ENCODE measurements around the gene UBE2D2.
"Not testable (repeated sequence)": the region's sequence is repeated elsewhere in the genome, so short reads cannot be mapped to it uniquely, and the experiment has no call there.

The UBE2D2 gene

DNA sequence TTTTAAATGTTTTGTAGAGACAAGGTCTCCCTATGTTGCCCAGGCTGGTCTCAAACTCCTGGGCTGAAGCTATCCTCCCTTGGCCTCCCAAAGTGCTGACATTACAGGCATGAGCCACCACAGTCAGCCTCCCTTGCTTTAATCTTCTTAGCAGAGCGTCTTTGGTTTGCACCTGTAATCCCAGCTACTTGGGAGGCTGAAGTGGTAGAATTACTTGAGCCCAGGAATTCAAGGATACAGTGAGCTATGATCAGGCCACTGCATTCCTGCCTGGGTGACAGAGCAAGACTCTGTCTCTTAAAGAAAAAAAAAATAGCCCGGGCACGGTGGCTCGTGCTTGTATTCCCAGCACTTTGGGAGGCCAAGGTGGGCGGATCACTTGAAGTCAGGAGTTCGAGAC, 27.8 kb downstream of the UBE2D2 start:
- H3K4me2 ChIP-seq = peak overlapping the region in 8 of 11 experiments; percentile 19 to 77 (median 54); a peak in 11 of 22 replicates
- peaks cover 32 to 81% (median 57%) of the 10 kb centered on the region in 10 experiments for H3K4me1 ChIP-seq
- H3K4me3 ChIP-seq = no peak overlapping the region
- peaks cover 92 to 100% (median 100%) of the 10 kb centered on the region in 11 experiments for H4K20me1 ChIP-seq
- H3K9me3 ChIP-seq (replicated peaks in 1 of 11) = no peaks in the 10 kb centered on the region; a peak in 1 of 22 replicates
- H3K27me3 ChIP-seq = no peaks in the 10 kb centered on the region
- peaks cover 14 to 92% (median 63%) of the 10 kb centered on the region in 11 experiments for H3K36me3 ChIP-seq
- 0 out of 22 replicates have a peak overlapping the region, but pooled peaks of 1 of the 11 experiments have one; percentile 13 for H3K9ac ChIP-seq
- no peak for TF ChIP-seq Cebpa-rat (IDR thresholded peaks at IDR 0.05)
- H3K27ac ChIP-seq = peak overlapping the region in 9 of 11 experiments; percentile 7 to 66 (median 40); a peak in 13 of 22 replicates

DNA sequence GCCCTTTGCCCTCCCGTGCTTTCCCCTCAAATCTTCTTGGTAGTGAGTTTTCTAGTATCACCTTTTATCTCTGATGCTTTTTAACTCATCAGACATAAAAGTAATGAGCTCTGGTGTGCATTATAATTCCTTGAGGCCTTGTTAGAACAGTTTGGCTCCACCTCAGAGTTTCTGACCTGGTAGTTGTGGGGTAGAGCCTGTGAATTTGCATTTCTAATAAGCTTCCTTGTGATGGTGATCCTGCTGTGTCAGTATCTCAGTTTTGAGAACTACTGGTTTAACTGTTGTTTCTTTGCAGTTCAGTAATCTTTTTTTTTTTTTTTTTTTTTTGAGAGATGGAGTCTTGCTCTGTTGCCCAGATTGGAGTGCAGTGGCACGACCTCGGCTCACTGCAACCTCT, 31.1 kb downstream of the UBE2D2 start:
- H3K4me1 ChIP-seq = peaks cover 37 to 81% (median 62%) of the 10 kb centered on the region in 10 experiments
- peak overlapping the region in 7 of 11 experiments; percentile 4 to 69 (median 44); a peak in 10 of 22 replicates for H3K4me2 ChIP-seq
- TF ChIP-seq Cebpa-rat (IDR thresholded peaks at IDR 0.05) = no peak
- no peak overlapping the region; a peak in 1 of 22 replicates for H3K9ac ChIP-seq
- H4K20me1 ChIP-seq = peaks cover 78 to 100% (median 98%) of the 10 kb centered on the region in 11 experiments
- H3K27me3 ChIP-seq = no peaks in the 10 kb centered on the region
- peaks cover 6 to 89% (median 65%) of the 10 kb centered on the region in 11 experiments; a peak in 21 of 22 replicates for H3K36me3 ChIP-seq
- H3K27ac ChIP-seq = peak overlapping the region in 3 of 11 experiments; percentile 7 to 17 (median 14); a peak in 2 of 22 replicates
- no peak overlapping the region for H3K4me3 ChIP-seq
- peaks cover 0 to 19% (median 14%) of the 10 kb centered on the region in 11 experiments; a peak in 14 of 22 replicates for H3K9me3 ChIP-seq (replicated peaks in 1 of 11)

DNA sequence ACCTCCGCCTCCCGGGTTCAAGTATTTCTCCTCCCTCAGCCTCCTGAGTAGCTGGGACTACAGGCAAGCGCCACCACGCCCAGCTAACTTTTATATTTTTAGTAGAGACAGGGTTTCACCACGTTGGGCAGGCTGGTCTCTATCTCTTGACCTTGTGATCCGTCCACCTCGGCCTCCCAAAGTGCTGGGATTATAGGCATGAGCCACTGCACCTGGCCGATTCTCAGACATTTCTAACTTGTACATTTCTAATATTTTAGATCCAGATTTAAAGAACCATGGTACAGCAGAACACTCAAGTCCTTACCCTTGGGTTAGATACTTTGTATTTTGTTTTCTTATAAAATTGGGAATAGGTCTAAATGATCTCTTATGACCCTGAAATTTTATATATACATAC, 31.9 kb downstream of the UBE2D2 start:
- H3K9ac ChIP-seq = peak overlapping the region in 1 of 11 experiments; percentile 26; a peak in 2 of 22 replicates
- H3K4me2 ChIP-seq = peak overlapping the region in 7 of 11 experiments; percentile 4 to 69 (median 44); a peak in 10 of 22 replicates

DNA sequence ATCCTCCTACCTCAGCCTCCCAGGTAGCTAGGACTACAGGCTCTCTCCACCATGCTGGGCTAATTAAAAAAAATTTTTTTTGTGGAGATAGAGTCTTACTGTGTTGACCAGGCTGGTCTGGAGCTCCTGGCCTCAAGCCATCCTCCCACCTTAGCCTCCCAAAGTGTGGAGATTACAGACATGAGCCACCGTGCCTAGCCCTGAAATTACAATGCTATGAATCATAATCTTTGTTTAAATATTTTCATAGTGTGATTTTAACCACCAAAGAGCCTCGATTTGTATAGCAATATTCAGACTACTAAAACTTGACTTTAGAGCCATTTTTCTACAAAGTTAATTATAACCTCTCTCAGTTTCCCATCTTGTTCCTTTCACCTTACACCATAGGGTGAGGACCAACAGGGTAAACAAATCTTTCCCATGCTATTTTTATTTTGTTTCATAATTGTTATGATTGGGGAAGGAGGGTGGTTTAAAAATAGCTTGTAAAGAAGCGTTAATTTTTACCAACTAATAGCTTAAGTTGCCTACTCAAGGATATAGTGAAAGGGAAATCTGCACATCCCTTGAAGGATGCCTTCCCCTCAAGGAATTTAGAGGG, 32.7 kb downstream of the UBE2D2 start:
- Histone ChIP-seq H3K27me3 (no peaks in the 10 kb centered on the region), H3K36me3 (peaks cover 6 to 89% (median 63%) of the 10 kb centered on the region in 11 experiments; a peak in 20 of 22 replicates), H3K9ac (peak overlapping the region in 1 of 11 experiments; percentile 19; a peak in 1 of 22 replicates), H3K4me1 (peaks cover 37 to 68% (median 55%) of the 10 kb centered on the region in 10 experiments), H3K4me3 (no peak overlapping the region), H4K20me1 (peaks cover 70 to 100% (median 98%) of the 10 kb centered on the region in 11 experiments), H3K4me2 (peak overlapping the region in 10 of 11 experiments; percentile 0 to 65 (median 44); a peak in 13 of 22 replicates), H3K9me3 (replicated peaks in 1 of 11) (peaks cover 0 to 29% (median 21%) of the 10 kb centered on the region in 11 experiments; a peak in 15 of 22 replicates), H3K27ac (peak overlapping the region in 5 of 11 experiments; percentile 3 to 47 (median 32); a peak in 4 of 22 replicates)
- TF ChIP-seq Cebpa-rat (IDR thresholded peaks at IDR 0.05) = no peak

More for the DNA sequence above, 31.9 kb downstream of the UBE2D2 start:
- peaks cover 6 to 89% (median 63%) of the 10 kb centered on the region in 11 experiments; a peak in 20 of 22 replicates for H3K36me3 ChIP-seq
- H3K4me3 ChIP-seq, H3K27me3 ChIP-seq: not testable (repeated sequence)
- peaks cover 0 to 27% (median 19%) of the 10 kb centered on the region in 11 experiments; a peak in 15 of 22 replicates for H3K9me3 ChIP-seq (replicated peaks in 1 of 11)
- peaks cover 37 to 73% (median 59%) of the 10 kb centered on the region in 10 experiments for H3K4me1 ChIP-seq
- H4K20me1 ChIP-seq = peaks cover 71 to 100% (median 98%) of the 10 kb centered on the region in 11 experiments
- H3K27ac ChIP-seq = peak overlapping the region in 3 of 11 experiments; percentile 2 to 17 (median 14); a peak in 3 of 22 replicates

DNA sequence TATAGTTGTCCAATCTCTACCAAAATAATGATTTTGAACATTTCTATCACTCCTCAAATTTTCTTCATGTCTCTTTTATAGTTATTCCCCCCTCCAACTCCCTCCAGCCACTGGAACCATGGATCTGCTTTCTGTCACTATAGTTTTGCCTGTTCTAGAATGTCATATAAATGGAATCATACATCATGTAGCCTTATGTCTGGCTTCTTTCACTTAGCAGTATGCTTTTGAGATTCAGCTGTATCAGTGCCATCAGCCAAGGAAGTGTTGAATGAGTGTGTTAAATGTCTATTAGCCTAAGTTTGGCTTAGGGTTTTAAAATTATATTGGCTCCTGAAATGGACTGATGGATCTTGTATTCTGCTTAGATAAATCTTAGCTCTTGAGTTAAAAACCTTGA, 36.0 kb downstream of the UBE2D2 start:
- Histone ChIP-seq H3K4me1 (peaks cover 33 to 62% (median 42%) of the 10 kb centered on the region in 10 experiments), H3K36me3 (peaks cover 26 to 93% (median 70%) of the 10 kb centered on the region in 11 experiments), H3K27me3 (no peaks in the 10 kb centered on the region), H3K4me3 (no peak overlapping the region), H3K4me2 (no peak overlapping the region), H4K20me1 (peaks cover 68 to 100% (median 98%) of the 10 kb centered on the region in 11 experiments), H3K9me3 (replicated peaks in 1 of 11) (peaks cover 0 to 29% (median 21%) of the 10 kb centered on the region in 11 experiments; a peak in 15 of 22 replicates), H3K27ac (no peak overlapping the region), H3K9ac (no peak overlapping the region)
- TF ChIP-seq Cebpa-rat (IDR thresholded peaks at IDR 0.05) = no peak

DNA sequence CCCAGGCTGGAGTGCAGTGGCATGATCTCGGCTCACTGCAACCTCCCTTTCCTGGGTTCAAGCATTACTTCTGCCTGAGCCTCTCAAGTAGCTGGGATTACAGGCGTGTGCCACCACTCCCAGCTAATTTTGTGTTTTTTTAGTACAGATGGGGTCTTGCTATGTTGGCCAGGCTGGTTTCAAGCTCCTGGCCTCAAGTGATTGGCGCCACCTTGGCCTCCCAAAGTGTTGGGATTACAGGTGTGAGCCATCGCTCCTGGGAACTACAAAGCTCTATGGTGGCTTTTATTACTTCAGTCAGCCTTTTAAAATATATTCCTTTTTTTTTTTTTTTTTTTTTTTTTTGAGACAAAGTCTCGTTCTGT, 37.4 kb downstream of the UBE2D2 start:
- not testable (repeated sequence) for H3K27me3 ChIP-seq, H3K4me3 ChIP-seq, H3K9ac ChIP-seq, H3K4me2 ChIP-seq, H3K27ac ChIP-seq
- Histone ChIP-seq H3K4me1 (peaks cover 18 to 48% (median 31%) of the 10 kb centered on the region in 10 experiments), H4K20me1 (peaks cover 60 to 99% (median 91%) of the 10 kb centered on the region in 11 experiments), H3K9me3 (replicated peaks in 1 of 11) (peaks cover 0 to 29% (median 21%) of the 10 kb centered on the region in 11 experiments; a peak in 15 of 22 replicates), H3K36me3 (peaks cover 40 to 98% (median 82%) of the 10 kb centered on the region in 11 experiments)

DNA sequence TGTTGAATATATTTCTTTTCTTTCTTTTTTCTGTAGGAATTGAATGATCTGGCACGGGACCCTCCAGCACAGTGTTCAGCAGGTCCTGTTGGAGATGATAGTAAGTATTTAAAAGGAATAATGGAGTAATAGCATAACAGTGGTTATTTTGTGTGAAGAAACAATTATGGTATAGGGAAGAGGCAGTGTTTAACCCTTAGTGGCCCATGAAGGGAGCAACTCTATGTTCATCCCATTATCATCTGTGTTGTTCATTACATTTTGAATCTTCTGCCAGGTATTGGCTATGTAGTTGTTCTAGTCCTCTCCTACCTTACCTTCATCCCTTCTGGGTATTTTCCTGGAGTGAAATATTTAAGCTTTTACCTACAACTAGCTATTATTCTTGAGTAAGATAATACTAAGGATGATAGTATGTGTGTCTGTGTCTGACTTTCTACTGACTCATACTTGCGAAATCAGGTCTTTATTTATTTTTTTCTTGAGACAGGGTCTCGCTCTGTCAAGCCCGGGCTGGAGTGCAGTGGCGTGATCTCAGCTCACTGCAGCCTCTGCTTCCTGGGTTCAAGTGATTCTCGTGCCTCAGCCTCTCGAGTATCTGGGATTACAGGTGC, 39.3 kb downstream of the UBE2D2 start:
- peaks cover 6 to 53% (median 40%) of the 10 kb centered on the region in 10 experiments; a peak in 19 of 20 replicates for H3K4me1 ChIP-seq
- peaks cover 53 to 97% (median 82%) of the 10 kb centered on the region in 11 experiments for H3K36me3 ChIP-seq
- no peak overlapping the region for H3K9ac ChIP-seq
- peak overlapping the region in 5 of 11 experiments; percentile 1 to 34 (median 14); a peak in 6 of 22 replicates for H3K27ac ChIP-seq
- H3K4me2 ChIP-seq = peak overlapping the region in 9 of 11 experiments; percentile 4 to 38 (median 23); a peak in 11 of 22 replicates
- no peak for TF ChIP-seq Cebpa-rat (IDR thresholded peaks at IDR 0.05)
- no peaks in the 10 kb centered on the region for H3K27me3 ChIP-seq
- H3K4me3 ChIP-seq = no peak overlapping the region
- H4K20me1 ChIP-seq = peaks cover 59 to 99% (median 88%) of the 10 kb centered on the region in 11 experiments; a peak in 20 of 22 replicates
- peaks cover 0 to 28% (median 21%) of the 10 kb centered on the region in 11 experiments; a peak in 15 of 22 replicates for H3K9me3 ChIP-seq (replicated peaks in 1 of 11)

DNA sequence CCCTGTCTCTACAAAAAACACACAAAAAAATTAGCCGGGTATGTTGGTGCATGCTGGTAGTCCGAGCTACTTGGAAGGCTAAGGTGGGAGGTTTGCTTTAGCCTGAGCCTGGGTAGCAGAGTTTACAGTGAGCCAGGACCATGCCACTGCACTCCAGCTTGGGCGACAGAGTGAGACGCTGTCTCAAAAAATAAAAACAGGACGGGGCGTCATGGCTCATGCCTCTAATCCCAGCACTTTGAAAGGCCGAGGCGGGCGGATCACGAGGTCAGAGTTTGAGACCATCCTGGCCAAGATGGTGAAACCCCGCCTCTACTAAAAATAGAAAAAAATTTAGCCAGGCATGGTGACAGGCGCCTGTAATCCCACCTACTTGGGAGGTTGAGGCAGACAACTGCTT, 40.3 kb downstream of the UBE2D2 start:
- TF ChIP-seq Cebpa-rat (IDR thresholded peaks at IDR 0.05) = no peak
- peaks cover 62 to 97% (median 82%) of the 10 kb centered on the region in 11 experiments for H3K36me3 ChIP-seq
- H3K4me2 ChIP-seq = no peak overlapping the region
- no peak overlapping the region; a peak in 1 of 22 replicates for H3K9ac ChIP-seq
- H3K4me1 ChIP-seq = peaks cover 9 to 59% (median 49%) of the 10 kb centered on the region in 10 experiments; a peak in 19 of 20 replicates
- H4K20me1 ChIP-seq = peaks cover 61 to 99% (median 87%) of the 10 kb centered on the region in 11 experiments; a peak in 20 of 22 replicates
- H3K4me3 ChIP-seq = no peak overlapping the region
- peak overlapping the region in 2 of 11 experiments; percentile 5 to 10; a peak in 2 of 22 replicates for H3K27ac ChIP-seq
- no peaks in the 10 kb centered on the region for H3K27me3 ChIP-seq
- H3K9me3 ChIP-seq (replicated peaks in 1 of 11) = peaks cover 0 to 18% (median 14%) of the 10 kb centered on the region in 11 experiments; a peak in 13 of 22 replicates

DNA sequence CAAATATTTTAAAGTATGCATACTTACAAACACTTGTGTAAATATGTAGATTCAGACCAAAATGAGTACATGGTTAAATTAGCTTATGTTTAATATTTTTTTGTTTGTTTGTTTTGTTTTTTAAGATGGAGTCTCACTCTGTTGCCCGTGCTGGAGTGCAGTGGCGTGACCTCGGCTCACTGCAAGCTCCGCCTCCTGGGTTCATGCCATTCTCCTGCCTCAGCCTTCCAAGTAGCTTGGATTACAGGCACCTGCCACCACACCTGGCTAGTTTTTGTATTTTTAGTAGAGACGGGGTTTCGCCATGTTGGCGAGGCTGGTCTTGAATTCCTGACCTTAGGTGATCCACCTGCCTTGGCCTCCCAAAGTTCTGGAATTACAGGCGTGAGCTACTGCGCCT, 40.8 kb downstream of the UBE2D2 start:
- Histone ChIP-seq H3K4me1 (peaks cover 9 to 59% (median 53%) of the 10 kb centered on the region in 10 experiments; a peak in 19 of 20 replicates), H3K27ac (0 out of 22 replicates have a peak overlapping the region, but pooled peaks of 1 of the 11 experiments have one; percentile 10), H3K36me3 (peaks cover 62 to 97% (median 82%) of the 10 kb centered on the region in 11 experiments), H3K9me3 (replicated peaks in 1 of 11) (peaks cover 0 to 15% (median 9%) of the 10 kb centered on the region in 11 experiments; a peak in 9 of 22 replicates), H4K20me1 (peaks cover 64 to 99% (median 86%) of the 10 kb centered on the region in 11 experiments; a peak in 21 of 22 replicates)
- H3K4me2 ChIP-seq, H3K4me3 ChIP-seq, H3K27me3 ChIP-seq, H3K9ac ChIP-seq: not testable (repeated sequence)
